ENCODE results near the gene HS2ST1.
"Not testable (repeated sequence)": the region's sequence is repeated elsewhere in the genome, so short reads cannot be mapped to it uniquely, and the experiment has no call there.

The HS2ST1 gene

GRCh38 chr1:86924324-86924960 is 10.0 kb downstream of the HS2ST1 start:
- FAIRE-seq: no peak
- no peak for DNase-seq (ENCODE audit: insufficient read length, low spot score)

- FAIRE-seq (no peak), DNase-seq (ENCODE audit: insufficient read length, low spot score) (no peak)
These were observed 11.3 kb downstream of the HS2ST1 start for GRCh38 chr1:86925742-86926141.

- DNase-seq (ENCODE audit: insufficient read length, low spot score) (no peak), FAIRE-seq (no peak)
These were observed 12.4 kb downstream of the HS2ST1 start for GRCh38 chr1:86926883-86927282.

- no peak for FAIRE-seq
- no peak for DNase-seq (ENCODE audit: insufficient read length, low spot score)
These were observed 14.4 kb downstream of the HS2ST1 start for GRCh38 chr1:86928819-86929218.

- DNase-seq (ENCODE audit: insufficient read length, low spot score) (no peak), FAIRE-seq (no peak)
These were observed 18.6 kb downstream of the HS2ST1 start for GRCh38 chr1:86933051-86933450.

- no peak for FAIRE-seq
- DNase-seq (ENCODE audit: insufficient read length, low spot score): no peak
These were observed 19.3 kb downstream of the HS2ST1 start for GRCh38 chr1:86933562-86934377.

GRCh38 chr1:86938450-86938849 is 24.0 kb downstream of the HS2ST1 start:
- no peak for DNase-seq (ENCODE audit: insufficient read length, low spot score)
- FAIRE-seq: no peak

- no peak for DNase-seq (ENCODE audit: insufficient read length, low spot score)
- FAIRE-seq: no peak
These were observed 24.4 kb downstream of the HS2ST1 start for GRCh38 chr1:86938855-86939254.

GRCh38 chr1:86939406-86939805 is 25.0 kb downstream of the HS2ST1 start:
- FAIRE-seq (no peak), DNase-seq (ENCODE audit: insufficient read length, low spot score) (no peak)

- DNase-seq (ENCODE audit: insufficient read length, low spot score) (no peak), FAIRE-seq (no peak)
These were observed 26.2 kb downstream of the HS2ST1 start for GRCh38 chr1:86940599-86940998.

- DNase-seq (ENCODE audit: insufficient read length, low spot score) (no peak), FAIRE-seq (no peak)
These were observed 27.6 kb downstream of the HS2ST1 start for GRCh38 chr1:86942042-86942441.

GRCh38 chr1:86942743-86943142 is 28.3 kb downstream of the HS2ST1 start:
- no peak for FAIRE-seq
- no peak for DNase-seq (ENCODE audit: insufficient read length, low spot score)

- FAIRE-seq (no peak), DNase-seq (ENCODE audit: insufficient read length, low spot score) (no peak)
These were observed 33.8 kb downstream of the HS2ST1 start for GRCh38 chr1:86948212-86948611.

- no peak for DNase-seq (ENCODE audit: insufficient read length, low spot score)
- FAIRE-seq: no peak
These were observed 36.4 kb downstream of the HS2ST1 start for GRCh38 chr1:86950712-86951419.

GRCh38 chr1:86951430-86951829 is 37.0 kb downstream of the HS2ST1 start:
- DNase-seq (ENCODE audit: insufficient read length, low spot score) (no peak), FAIRE-seq (no peak)

GRCh38 chr1:86953167-86953566 is 38.7 kb downstream of the HS2ST1 start:
- no peak for DNase-seq (ENCODE audit: insufficient read length, low spot score)
- FAIRE-seq: no peak

GRCh38 chr1:86955678-86956077 is 41.2 kb downstream of the HS2ST1 start:
- DNase-seq (ENCODE audit: insufficient read length, low spot score) (no peak), FAIRE-seq (no peak)

GRCh38 chr1:86956221-86956620 is 41.8 kb downstream of the HS2ST1 start:
- DNase-seq (ENCODE audit: insufficient read length, low spot score) (no peak), FAIRE-seq (no peak)

- FAIRE-seq: no peak
- no peak for DNase-seq (ENCODE audit: insufficient read length, low spot score)
These were observed 42.8 kb downstream of the HS2ST1 start for GRCh38 chr1:86957221-86957620.

- DNase-seq (ENCODE audit: insufficient read length, low spot score) (no peak), FAIRE-seq (no peak)
These were observed 46.1 kb downstream of the HS2ST1 start for GRCh38 chr1:86960548-86960947.

- FAIRE-seq; DNase-seq (ENCODE audit: insufficient read length, low spot score): not testable (repeated sequence)
These were observed 49.4 kb downstream of the HS2ST1 start for GRCh38 chr1:86963841-86964240.

Data from HTR-8/SVneo (cell line).